HG03280 (cell line): ENCODE results near the gene NPM3.

Experiments
- ATAC-seq: cut with Tn5 transposase; IDR thresholded peaks from one replicate; pipeline ENCODE4 v1.9.1; 2021; ENCODE audit warnings: mild to moderate bottlenecking, moderate library complexity; ENCODE audit not compliant: unreplicated experiment

NPM3 gene

GRCh38 chr10:101782811-101783735, at the start of gene NPM3:
TSS of gene NPM3 (minus strand) at chr10:101783446. CDS start at chr10:101783390, 56 bp downstream.
- peak; percentile 62 for ATAC-seq

GRCh38 chr10:101832325-101832771, 49.1 kb upstream of the NPM3 start:
- ATAC-seq: no peak

- no peak for ATAC-seq
Measured at GRCh38 chr10:101831169-101831811, 48.0 kb upstream of the NPM3 start.

GRCh38 chr10:101830322-101831168, 47.3 kb upstream of the NPM3 start:
- peak; percentile 57 for ATAC-seq

GRCh38 chr10:101829561-101830315, 46.5 kb upstream of the NPM3 start:
- peak; percentile 22 for ATAC-seq

- ATAC-seq: no peak
Measured at GRCh38 chr10:101828766-101829551, 45.7 kb upstream of the NPM3 start.

GRCh38 chr10:101827919-101828600, 44.8 kb upstream of the NPM3 start:
- ATAC-seq: no peak

- no peak for ATAC-seq
Measured at GRCh38 chr10:101826852-101827434, 43.7 kb upstream of the NPM3 start.

GRCh38 chr10:101824736-101825135, 41.5 kb upstream of the NPM3 start:
- ATAC-seq: no peak

- ATAC-seq: peak; percentile 24
Measured at GRCh38 chr10:101818872-101819633, 35.8 kb upstream of the NPM3 start.

GRCh38 chr10:101818119-101818871, 35.0 kb upstream of the NPM3 start, which contains the start of gene OGA:
TSS of gene OGA (minus strand) at chr10:101818444. CDS start at chr10:101818022, 422 bp downstream.
- ATAC-seq: peak; percentile 89

- ATAC-seq: peak; percentile 9
Measured at GRCh38 chr10:101817337-101818118, 34.3 kb upstream of the NPM3 start.

GRCh38 chr10:101816913-101817336, 33.7 kb upstream of the NPM3 start:
- no peak for ATAC-seq

GRCh38 chr10:101816376-101816775, 33.1 kb upstream of the NPM3 start:
- no peak for ATAC-seq

- ATAC-seq: no peak
Measured at GRCh38 chr10:101814466-101815071, 31.3 kb upstream of the NPM3 start.

GRCh38 chr10:101812606-101813005, 29.4 kb upstream of the NPM3 start:
- no peak for ATAC-seq
